ENCODE data around the gene IER5. TPM values are rescaled to one million over a fixed set of nuclear protein-coding genes. Genes with fewer than 3 reads are reported as not detected.

The IER5 gene
- total RNA-seq, 1 donor from 2014 or later, result 8.8 TPM

GRCh38 chr1:181092056-181092455 lies 3.6 kb downstream of the IER5 start:
- Mint-ChIP-seq H3K4me3 (ENCODE audit: unreplicated experiment) (peak overlapping the region; percentile 43), H3K9me3 (ENCODE audit: unreplicated experiment) (peaks cover 7% of the 10 kb centered on the region), H3K4me1 (ENCODE audit: low read depth, unreplicated experiment) (peaks cover 35% of the 10 kb centered on the region)

GRCh38 chr1:181092883-181093458 lies 4.5 kb downstream of the IER5 start:
- TF ChIP-seq CTCF (IDR thresholded peaks at IDR 0.05; ENCODE audit: partially characterized antibody, unreplicated experiment), result no peak
- H3K27ac Mint-ChIP-seq (ENCODE audit: unreplicated experiment), result no peak overlapping the region
- peaks cover 13% of the 10 kb centered on the region for H3K27me3 Mint-ChIP-seq (ENCODE audit: unreplicated experiment)
- peaks cover 44% of the 10 kb centered on the region for H3K4me1 Mint-ChIP-seq (ENCODE audit: low read depth, unreplicated experiment)
- H3K4me3 Mint-ChIP-seq (ENCODE audit: unreplicated experiment), result peak overlapping the region; percentile 10
- DNase-seq, result no peak
- H3K9me3 Mint-ChIP-seq (ENCODE audit: unreplicated experiment), result peaks cover 12% of the 10 kb centered on the region
- H3K36me3 Mint-ChIP-seq (ENCODE audit: unreplicated experiment), result no peaks in the 10 kb centered on the region

More at GRCh38 chr1:181092056-181092455, 3.6 kb downstream of the IER5 start:
- H3K36me3 Mint-ChIP-seq (ENCODE audit: unreplicated experiment), result no peaks in the 10 kb centered on the region
- TF ChIP-seq CTCF (IDR thresholded peaks at IDR 0.05; ENCODE audit: partially characterized antibody, unreplicated experiment), result no peak
- H3K27me3 Mint-ChIP-seq (ENCODE audit: unreplicated experiment), result peaks cover 11% of the 10 kb centered on the region
- no peak for DNase-seq
- H3K27ac Mint-ChIP-seq (ENCODE audit: unreplicated experiment), result no peak overlapping the region

- no peak for DNase-seq
- Mint-ChIP-seq H3K4me1 (ENCODE audit: low read depth, unreplicated experiment) (peaks cover 59% of the 10 kb centered on the region), H3K4me3 (ENCODE audit: unreplicated experiment) (peak overlapping the region; percentile 47), H3K36me3 (ENCODE audit: unreplicated experiment) (no peaks in the 10 kb centered on the region), H3K27ac (ENCODE audit: unreplicated experiment) (no peak overlapping the region), H3K27me3 (ENCODE audit: unreplicated experiment) (peaks cover 11% of the 10 kb centered on the region), H3K9me3 (ENCODE audit: unreplicated experiment) (peaks cover 15% of the 10 kb centered on the region)
- TF ChIP-seq CTCF (IDR thresholded peaks at IDR 0.05; ENCODE audit: partially characterized antibody, unreplicated experiment), result no peak
Observed at GRCh38 chr1:181094416-181095212, 6.1 kb downstream of the IER5 start.

GRCh38 chr1:181095260-181095659 lies 6.8 kb downstream of the IER5 start:
- H3K4me1 Mint-ChIP-seq (ENCODE audit: low read depth, unreplicated experiment), result peaks cover 64% of the 10 kb centered on the region

More at GRCh38 chr1:181095260-181095659, 6.8 kb downstream of the IER5 start:
- H3K4me3 Mint-ChIP-seq (ENCODE audit: unreplicated experiment), result peak overlapping the region; percentile 43
- peaks cover 12% of the 10 kb centered on the region for H3K27me3 Mint-ChIP-seq (ENCODE audit: unreplicated experiment)
- TF ChIP-seq CTCF (IDR thresholded peaks at IDR 0.05; ENCODE audit: partially characterized antibody, unreplicated experiment), result no peak
- DNase-seq, result no peak
- peaks cover 11% of the 10 kb centered on the region for H3K9me3 Mint-ChIP-seq (ENCODE audit: unreplicated experiment)
- no peak overlapping the region for H3K27ac Mint-ChIP-seq (ENCODE audit: unreplicated experiment)
- H3K36me3 Mint-ChIP-seq (ENCODE audit: unreplicated experiment), result no peaks in the 10 kb centered on the region
